ENCODE results near the gene S100A2.
"Not testable (repeated sequence)": the region's sequence is repeated elsewhere in the genome, so short reads cannot be mapped to it uniquely, and the experiment has no call there.

S100A2 gene

DNA sequence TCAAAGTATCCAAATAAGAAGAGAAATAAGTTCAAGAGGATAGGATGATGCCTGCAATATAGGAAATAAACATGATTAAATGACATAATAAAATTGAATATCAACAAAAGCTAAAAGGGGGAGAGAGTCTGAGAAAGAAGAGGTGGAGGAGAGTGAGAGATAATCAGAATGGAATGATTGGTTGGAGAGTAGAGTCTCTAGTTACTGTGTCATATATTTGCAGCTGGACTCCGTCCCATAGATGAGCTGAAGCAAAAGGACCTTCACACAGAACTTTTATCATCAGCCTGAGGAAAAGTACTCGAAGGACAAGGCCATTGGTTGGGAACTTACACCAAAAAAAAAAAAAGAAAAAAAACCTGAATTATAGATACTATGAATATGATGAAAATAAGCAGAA is 22.8 kb upstream of the S100A2 start:
- no peak for DNase-seq (ENCODE audit: low read depth)

DNA sequence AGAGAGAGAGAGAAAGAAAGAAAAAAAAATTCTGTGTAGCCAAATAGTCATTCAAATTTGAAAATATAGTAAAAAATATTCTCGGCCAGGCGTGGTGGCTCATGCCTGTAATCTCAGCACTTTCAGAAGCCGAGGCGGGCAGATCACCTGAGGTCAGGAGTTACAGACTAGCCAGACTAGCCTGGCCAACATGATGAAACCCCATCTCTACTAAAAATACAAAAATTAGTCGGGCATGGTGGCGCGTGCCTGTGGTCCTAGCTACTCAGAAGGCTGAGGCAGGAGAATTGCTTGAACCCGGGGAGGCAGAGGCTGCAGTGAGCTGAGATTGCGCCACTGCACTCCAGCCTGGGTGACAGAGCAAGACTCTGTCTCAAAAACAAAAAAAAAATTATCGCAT is 22.4 kb upstream of the S100A2 start:
- DNase-seq (ENCODE audit: low read depth): not testable (repeated sequence)

DNA sequence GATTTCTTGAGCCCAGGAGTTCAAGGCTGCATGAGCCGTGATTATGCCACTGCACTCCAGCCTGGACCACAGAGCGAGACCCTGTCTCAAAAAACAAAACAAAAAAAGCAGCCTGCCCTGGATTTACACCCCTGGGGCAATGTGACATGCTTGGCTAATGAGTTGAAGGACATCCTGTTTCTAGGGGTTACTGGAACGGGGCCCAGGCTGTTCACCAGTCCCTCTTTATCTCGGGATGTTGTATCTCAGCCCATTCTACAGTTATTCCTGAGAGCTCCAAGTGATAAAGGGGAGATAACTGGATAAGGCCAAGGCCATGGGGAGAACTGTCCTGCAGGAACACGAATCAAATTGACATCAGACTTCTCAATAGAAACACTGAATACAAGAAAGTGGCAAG is 21.7 kb upstream of the S100A2 start:
- DNase-seq (ENCODE audit: low read depth): no peak

DNA sequence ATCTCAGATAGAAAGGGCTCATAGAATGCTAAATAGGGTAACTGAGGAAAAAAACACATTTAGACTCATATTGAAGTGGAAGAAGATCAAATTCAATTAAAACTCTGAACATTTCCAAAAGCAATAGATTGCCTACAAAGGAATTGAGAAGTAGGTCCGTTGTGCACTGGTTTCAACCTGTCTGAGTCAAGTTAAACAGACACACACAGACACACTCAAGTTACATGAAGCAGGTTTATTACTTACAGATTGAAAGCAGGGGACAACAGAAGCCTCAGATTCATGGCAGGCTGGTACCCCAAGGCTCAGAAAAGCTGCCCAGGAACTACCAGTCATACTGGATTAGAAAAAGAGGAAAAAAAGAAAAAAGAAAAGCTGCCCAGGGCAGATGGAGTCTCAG is 20.7 kb upstream of the S100A2 start:
- no peak for DNase-seq (ENCODE audit: low read depth)

DNA sequence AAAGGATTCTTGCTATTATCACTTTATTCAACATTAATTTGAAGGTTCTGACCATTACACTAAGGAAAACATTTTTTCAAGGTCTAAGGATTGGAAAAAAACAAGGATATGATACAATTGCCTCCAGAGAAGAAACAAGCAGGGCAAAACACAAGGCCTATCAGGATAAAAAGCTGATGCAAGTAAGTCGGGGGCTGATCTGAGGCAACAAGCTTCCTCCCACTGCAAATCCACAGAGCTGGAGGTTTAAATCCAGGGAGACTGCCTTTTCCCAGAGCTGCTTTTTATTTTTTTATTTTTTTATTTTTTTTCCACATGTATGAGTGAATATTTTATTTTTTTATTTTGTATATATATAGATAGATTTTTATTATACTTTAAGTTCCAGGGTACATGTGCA is 19.4 kb upstream of the S100A2 start:
- no peak for DNase-seq (ENCODE audit: low read depth)

GRCh38 chr1:153583976-153584375 is 18.3 kb upstream of the S100A2 start:
- DNase-seq (ENCODE audit: low read depth): no peak

GRCh38 chr1:153583514-153583913 is 17.9 kb upstream of the S100A2 start:
- not testable (repeated sequence) for DNase-seq (ENCODE audit: low read depth)

GRCh38 chr1:153582836-153583235 is 17.2 kb upstream of the S100A2 start:
- not testable (repeated sequence) for DNase-seq (ENCODE audit: low read depth)

- no peak for DNase-seq (ENCODE audit: low read depth)
Observed at GRCh38 chr1:153578936-153579335, 13.3 kb upstream of the S100A2 start.

GRCh38 chr1:153578490-153578889 is 12.8 kb upstream of the S100A2 start:
- DNase-seq (ENCODE audit: low read depth): no peak

- DNase-seq (ENCODE audit: low read depth): no peak
Observed at GRCh38 chr1:153577624-153578051, 12.0 kb upstream of the S100A2 start.

DNA sequence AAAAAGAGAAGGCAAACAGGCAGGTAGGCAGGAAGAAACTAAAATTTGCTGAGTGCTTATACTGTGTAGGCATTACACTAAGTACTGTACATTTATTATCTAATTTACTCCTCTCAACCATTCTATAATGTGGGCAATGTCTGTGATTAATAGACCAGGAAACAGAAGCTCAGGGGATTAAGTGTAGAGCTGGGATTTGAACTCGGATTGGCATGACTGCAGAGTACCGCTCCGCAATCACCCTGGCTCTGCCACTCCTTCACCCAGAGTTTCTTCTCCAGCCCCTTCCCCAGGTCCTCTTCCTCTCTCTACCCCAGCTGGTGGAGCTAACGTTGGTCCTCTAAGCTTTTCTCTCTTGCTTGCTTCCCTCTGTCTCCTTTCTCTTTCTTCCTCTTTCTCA is 11.5 kb upstream of the S100A2 start:
- DNase-seq (ENCODE audit: low read depth): no peak

DNA sequence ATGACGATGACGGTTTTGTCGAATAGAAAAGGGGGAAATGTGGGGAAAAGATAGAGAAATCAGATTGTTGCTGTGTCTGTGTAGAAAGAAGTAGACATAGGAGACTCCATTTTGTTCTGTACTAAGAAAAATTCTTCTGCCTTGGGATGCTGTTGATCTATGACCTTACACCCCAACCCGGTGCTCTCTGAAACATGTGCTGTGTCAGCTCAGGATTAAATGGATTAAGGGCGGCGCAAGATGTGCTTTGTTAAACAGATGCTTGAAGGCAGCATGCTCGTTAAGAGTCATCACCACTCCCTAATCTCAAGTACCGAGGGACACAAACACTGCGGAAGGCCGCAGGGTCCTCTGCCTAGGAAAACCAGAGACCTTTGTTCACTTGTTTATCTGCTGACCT is 9.9 kb upstream of the S100A2 start:
- not testable (repeated sequence) for DNase-seq (ENCODE audit: low read depth)

DNA sequence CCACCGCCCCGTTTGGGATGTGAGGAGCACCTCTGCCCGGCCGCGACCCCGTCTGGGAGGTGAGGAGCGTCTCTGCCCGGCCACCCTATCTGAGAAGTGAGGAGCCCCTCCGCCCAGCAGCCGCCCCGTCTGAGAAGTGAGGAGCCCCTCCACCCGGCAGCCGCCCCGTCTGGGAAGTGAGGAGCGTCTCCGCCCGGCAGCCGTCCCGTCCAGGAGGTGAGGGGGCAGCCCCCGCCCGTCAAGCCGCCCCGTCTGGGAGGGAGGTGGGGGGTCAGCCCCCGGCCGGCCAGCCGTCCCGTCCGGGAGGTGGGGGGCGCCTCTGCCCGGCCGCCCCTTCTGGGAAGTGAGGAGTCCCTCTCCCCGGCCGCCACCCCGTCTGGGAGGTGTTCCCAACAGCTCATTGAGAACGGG is 9.4 kb upstream of the S100A2 start:
- DNase-seq (ENCODE audit: low read depth): not testable (repeated sequence)

- DNase-seq (ENCODE audit: low read depth): no peak
Observed at GRCh38 chr1:153573351-153573750, 7.7 kb upstream of the S100A2 start.

DNA sequence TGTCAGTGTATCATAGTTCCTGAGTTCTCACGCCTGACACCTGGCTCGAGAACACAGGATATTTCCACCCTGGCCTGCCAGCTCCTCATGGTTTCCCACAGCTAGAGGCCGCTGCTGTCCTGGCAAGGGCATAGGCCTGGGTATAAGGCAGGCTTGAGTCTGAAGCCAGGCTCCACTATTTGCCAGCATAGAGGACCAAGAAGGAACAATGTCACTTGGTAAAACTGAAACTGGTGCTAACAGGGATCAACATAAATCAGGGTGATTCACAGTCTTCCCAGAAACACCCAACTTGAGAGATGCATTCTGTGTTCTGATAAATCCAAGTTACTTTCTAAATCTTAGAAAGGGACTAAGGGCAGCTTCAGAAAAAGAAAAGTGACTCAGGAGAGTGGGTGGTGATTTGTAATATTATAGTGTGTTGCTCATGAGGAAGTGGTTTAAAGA is 6.9 kb upstream of the S100A2 start:
- no peak for DNase-seq (ENCODE audit: low read depth)

DNA sequence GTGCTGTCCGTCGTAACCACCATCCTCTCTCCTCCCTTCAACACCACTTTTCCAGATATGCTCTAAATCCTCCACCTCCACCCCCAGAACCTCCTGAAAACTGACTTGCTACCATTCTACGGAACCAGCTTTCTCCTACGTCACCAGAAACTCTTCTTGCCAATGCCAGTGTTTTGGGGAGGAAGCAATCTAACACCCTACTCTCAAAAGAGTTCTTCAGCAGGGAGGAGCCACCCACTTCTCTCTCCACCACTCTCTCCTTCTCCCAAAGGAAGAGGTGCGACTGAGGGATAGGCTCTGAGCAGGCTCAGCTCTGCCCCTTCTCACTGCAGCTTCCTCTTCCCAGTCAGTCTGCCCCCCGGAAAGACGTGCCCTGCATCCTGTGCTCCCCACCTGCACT is 6.1 kb upstream of the S100A2 start:
- DNase-seq (ENCODE audit: low read depth): no peak

DNA sequence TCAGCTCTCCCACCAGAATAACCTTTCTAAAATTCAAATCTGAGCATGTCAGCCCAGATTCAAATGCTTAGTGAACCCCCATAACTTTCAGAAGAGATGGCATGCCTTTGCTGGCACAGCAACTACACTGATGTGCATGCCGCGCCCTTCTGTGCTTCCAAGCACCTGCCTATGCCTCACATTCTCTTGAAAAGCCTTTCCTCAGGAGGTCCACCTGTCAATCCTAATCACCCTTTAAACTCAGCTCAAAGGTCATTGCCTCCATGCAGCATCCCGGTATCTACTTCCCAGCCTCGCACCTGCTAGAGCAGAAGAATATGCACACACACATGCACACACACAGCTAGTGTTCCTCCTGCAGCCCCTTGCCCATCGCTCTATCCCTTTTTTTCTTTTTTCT is 5.2 kb upstream of the S100A2 start:
- DNase-seq (ENCODE audit: low read depth): no peak

DNA sequence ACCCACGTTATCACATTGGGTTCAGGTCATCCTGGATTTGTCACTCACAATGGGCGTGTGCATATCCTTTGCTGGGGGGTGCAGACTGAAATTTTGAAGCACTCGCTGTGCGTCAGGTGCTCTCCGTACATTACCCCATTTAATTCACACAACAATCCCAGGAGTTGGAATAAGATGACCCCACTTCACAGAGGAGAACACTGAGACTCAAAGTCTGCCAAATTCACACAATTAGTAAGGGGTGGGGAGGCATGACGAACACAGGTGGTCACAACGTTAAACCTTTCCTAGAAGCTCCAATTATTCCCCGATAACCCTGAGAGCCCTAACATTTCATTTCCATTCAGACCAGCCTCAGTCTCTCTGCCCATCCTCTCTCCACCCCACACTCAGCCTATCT is 3.8 kb upstream of the S100A2 start:
- DNase-seq (ENCODE audit: low read depth): no peak

DNA sequence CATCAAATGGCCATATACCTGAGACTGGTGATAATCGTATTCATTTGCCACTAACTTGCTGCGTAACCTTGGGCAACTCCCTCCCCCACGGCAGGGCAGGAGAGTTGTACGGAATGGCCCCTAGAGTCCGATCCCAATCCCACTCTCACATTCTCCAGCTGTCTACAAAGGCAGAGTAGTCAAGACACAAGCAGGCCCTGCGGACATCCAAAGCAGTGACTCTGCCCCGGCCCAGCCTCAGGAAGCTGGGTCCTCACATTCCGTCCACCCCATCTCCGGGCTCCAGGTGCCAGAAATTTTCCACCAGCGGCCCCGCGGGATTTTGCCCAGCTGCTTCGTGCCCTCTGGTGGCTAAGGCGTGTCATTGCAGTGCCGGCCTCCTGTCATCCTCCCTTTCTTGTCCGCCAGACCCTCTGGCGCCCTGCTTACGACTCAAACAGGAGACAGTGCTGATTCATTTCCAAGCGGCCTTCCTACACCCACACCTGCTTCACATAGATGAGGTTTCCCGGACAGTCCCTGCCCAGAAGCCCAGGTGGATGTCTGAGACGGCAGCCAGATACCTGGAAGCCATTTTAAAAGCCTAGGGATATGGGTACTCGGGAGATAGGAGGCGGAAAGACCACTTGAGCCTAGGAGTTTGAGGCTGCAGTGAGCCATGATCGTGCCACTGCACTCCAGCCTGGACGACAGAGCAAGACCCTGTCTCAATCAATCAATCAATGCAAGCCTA is 2.9 kb upstream of the S100A2 start:
- peak; percentile 70 for DNase-seq (ENCODE audit: low read depth)

GRCh38 chr1:153567621-153568366 is 2.1 kb upstream of the S100A2 start:
- DNase-seq (ENCODE audit: low read depth): peak; percentile 41

DNA sequence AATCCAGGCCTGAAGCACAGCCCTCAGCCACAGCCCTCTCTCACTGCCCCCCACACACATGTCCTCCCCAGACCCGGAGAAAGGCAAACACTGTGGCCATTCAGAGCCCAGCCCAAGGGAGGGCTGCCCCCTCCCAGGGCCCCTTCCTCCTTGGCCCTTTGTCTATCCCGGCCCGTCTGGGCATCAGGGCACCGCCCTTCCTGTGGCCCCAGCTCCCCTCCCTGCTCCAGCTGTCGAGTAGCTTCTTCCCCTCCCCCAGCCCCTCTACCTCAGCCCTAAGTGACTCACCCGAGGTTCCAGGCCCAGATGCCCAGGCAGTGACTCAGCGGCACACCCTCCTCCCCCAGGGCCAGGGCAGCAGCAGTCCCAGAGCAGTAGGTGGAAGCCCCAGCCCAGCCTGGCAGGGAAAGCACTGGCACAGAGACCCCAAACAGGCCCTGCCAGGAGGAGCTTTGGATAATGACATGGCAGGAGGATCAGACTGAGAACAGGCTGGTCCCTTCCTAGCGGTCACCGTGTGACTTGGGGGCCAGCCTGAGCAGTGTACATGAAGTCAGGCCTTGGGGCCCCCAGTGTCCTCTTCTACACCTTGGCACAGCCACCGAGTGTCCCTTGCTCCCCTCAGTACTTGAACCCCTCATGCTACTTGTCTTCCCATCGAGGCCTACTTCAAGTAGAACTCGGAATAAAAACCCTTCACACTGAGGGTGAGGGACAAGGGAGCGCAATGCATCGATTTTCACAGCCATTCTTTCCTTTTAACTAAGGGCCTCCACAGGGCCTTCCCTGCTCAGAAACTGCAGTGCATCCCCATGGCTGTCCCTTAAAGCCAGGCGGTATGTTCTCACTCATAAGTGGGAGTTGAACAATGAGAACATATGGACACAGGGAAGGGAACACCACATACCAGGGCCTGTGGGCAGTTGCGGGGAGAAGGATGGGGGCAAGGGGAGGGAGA is 1.0 kb upstream of the S100A2 start:
- DNase-seq (ENCODE audit: low read depth): peak; percentile 91
